Measurements from ENCODE around the gene FAM222A.

DNA sequence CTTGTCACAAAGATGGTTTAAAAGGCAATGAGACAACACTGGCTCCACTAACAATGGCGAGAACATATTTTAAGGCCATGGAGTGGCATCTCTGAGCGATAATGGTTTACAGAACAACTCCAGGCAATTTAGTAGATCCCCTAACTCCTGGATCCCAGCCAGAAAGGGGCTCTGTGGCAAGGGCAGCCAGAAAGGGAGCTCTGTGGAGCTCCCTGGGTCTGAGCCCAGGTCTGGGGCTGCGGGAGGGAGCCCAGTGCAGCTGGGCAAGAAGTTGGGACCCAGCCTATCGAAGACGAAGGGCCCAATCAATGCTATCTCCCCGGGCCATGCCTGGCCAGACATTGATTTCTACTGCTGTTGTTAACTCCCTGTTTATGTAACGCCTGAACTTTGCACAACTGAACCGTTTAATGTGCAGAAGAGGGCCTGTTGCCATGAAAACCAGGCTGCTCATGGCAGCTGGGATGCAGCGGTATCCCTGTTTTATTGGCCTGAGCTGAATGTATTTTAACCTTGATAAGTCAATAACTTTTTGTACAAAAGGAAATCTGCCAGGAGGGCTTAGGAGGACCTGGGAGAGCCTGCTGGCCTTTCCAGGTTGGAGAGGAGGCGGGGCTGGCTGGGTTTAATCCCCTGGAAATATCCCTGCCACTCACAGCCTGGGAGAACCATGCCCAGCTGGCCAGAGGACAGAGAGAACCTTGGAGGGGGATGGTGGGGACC, 6.7 kb upstream of the FAM222A start:
- TF ChIP-seq, protein P1, sequence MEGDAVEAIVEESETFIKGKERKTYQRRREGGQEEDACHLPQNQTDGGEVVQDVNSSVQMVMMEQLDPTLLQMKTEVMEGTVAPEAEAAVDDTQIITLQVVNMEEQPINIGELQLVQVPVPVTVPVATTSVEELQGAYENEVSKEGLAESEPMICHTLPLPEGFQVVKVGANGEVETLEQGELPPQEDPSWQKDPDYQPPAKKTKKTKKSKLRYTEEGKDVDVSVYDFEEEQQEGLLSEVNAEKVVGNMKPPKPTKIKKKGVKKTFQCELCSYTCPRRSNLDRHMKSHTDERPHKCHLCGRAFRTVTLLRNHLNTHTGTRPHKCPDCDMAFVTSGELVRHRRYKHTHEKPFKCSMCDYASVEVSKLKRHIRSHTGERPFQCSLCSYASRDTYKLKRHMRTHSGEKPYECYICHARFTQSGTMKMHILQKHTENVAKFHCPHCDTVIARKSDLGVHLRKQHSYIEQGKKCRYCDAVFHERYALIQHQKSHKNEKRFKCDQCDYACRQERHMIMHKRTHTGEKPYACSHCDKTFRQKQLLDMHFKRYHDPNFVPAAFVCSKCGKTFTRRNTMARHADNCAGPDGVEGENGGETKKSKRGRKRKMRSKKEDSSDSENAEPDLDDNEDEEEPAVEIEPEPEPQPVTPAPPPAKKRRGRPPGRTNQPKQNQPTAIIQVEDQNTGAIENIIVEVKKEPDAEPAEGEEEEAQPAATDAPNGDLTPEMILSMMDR (conservative IDR thresholded peaks at IDR 0.05; ENCODE audit: low read depth, low read length), result no peak
- no peak for TF ChIP-seq EZH2 (IDR thresholded peaks at IDR 0.05; ENCODE audit: borderline replicate concordance, low read depth, low read length, poor library complexity, severe bottlenecking)
